GM12878 (cell line): ENCODE measurements around the gene PERM1. TPM values are rescaled to one million over a fixed set of nuclear protein-coding genes. Genes with fewer than 3 reads are reported as not detected.

Experiments
- ATAC-seq: fragments of 200-7000 bp; cut with Tn5 transposase; 3 replicates; pipeline ENCODE4 v1.9.1; 2020; ENCODE audit warnings: mild to moderate bottlenecking, moderate library complexity
- BruUV-seq: library from RNA; stranded (reverse); fragments of 400-500 nt; replicated peaks from 2 replicates; lab custom pipeline; 2021; lab: Mats Ljungman, UMichigan
- CTCF ChIA-PET: fragments of 300-600 bp; sonication (Branson Sonifier 250); formaldehyde crosslinking; extraction: SDS; loops from one replicate; lab custom pipeline; 2021; ENCODE audit warnings: inconsistent platforms; lab: Yijun Ruan, JAX
- POLR2A ChIA-PET: fragments of 350-600 bp; formaldehyde crosslinking; extraction: SDS; loops from one replicate; lab custom pipeline; 2021; ENCODE audit warnings: inconsistent platforms; lab: Charles Lee
- RAD21 ChIA-PET: fragments of 300-600 bp; sonication (Branson Sonifier 250); formaldehyde crosslinking; loops from one replicate; lab custom pipeline; 2023; ENCODE audit warnings: antibody characterized with exemption; ENCODE audit not compliant: unreplicated experiment; lab: Charles Lee
- SMC1A ChIA-PET: fragments of 300-600 bp; sonication (Branson Sonifier 250); formaldehyde crosslinking; loops from one replicate; lab custom pipeline; 2023; ENCODE audit not compliant: unreplicated experiment, uncharacterized antibody; lab: Charles Lee
- DNase-seq: peaks from one replicate; pipeline ENCODE4 v3.0.0-alpha.2; 2011; ENCODE audit warnings: low read depth, low spot score
- FAIRE-seq: peaks from 3 replicates; lab custom pipeline; 2011; peaks lifted over from hg19 to GRCh38; lab: Jason Lieb, UNC
- H2AFZ ChIP-seq: 2 replicates; pipeline ENCODE4 v1.6.0; 2011; ENCODE audit warnings: low read depth, low read length, control low read depth; ENCODE audit not compliant: control insufficient read depth
- H3K27ac ChIP-seq: 2 replicates; pipeline ENCODE4 v1.5.1; 2011; ENCODE audit warnings: control low read depth; ENCODE audit not compliant: control insufficient read depth, insufficient read depth
- H3K27me3 ChIP-seq, 2 experiments: replicated peaks in 1 of 2; 2 replicates each; pipeline versions ENCODE4 v1.6.0 to v1.6.1; 2011; ENCODE audit warnings: low read length in 1 of 2; ENCODE audit not compliant: control insufficient read depth in 2 of 2, insufficient read depth in 2 of 2
- H3K36me3 ChIP-seq, 2 experiments: 2 replicates each; pipeline ENCODE4 v1.5.1; 2011; ENCODE audit warnings: low read length in 1 of 2; ENCODE audit not compliant: control insufficient read depth in 2 of 2, insufficient read depth in 2 of 2
- H3K4me1 ChIP-seq: 2 replicates; pipeline ENCODE4 v1.6.1; 2011; ENCODE audit warnings: mild to moderate bottlenecking, low read length, moderate library complexity, mixed read lengths; ENCODE audit not compliant: control insufficient read depth, insufficient read depth
- H3K4me2 ChIP-seq: 2 replicates; pipeline ENCODE4 v1.6.0; 2011; ENCODE audit warnings: control low read depth; ENCODE audit not compliant: control insufficient read depth, insufficient read depth
- H3K4me3 ChIP-seq: fragments of 200-600 bp; sonication (generic); 2 replicates; pipeline ENCODE4 v1.5.1; 2016
- H3K79me2 ChIP-seq: 2 replicates; pipeline ENCODE4 v1.6.0; 2011; ENCODE audit warnings: low read length; ENCODE audit not compliant: control insufficient read depth, insufficient read depth
- H3K9ac ChIP-seq: 2 replicates; pipeline ENCODE4 v1.8.0; 2011; ENCODE audit warnings: low read length, control low read depth, mixed read lengths; ENCODE audit not compliant: control insufficient read depth, insufficient read depth
- H3K9me3 ChIP-seq: replicated peaks from 3 replicates; pipeline ENCODE4 v1.5.1; 2011; ENCODE audit warnings: mild to moderate bottlenecking, low read length; ENCODE audit not compliant: control insufficient read depth, insufficient read depth
- H4K20me1 ChIP-seq: 2 replicates; pipeline ENCODE4 v1.6.0; 2011; ENCODE audit not compliant: control insufficient read depth, insufficient read depth
- CHD4 ChIP-seq: fragments of 200-600 bp; sonication (generic); IDR thresholded peaks from 2 replicates; pipeline ENCODE4 v1.6.1; 2016; ENCODE audit warnings: mild to moderate bottlenecking
- EED ChIP-seq: sonication (generic); IDR thresholded peaks from 2 replicates; pipeline ENCODE4 v1.6.1; 2016; ENCODE audit warnings: antibody characterized with exemption, low read depth
- HCFC1 ChIP-seq: fragments of 150-350 bp; IDR thresholded peaks from 2 replicates; pipeline ENCODE4 v1.6.1; 2014; ENCODE audit warnings: low read length
- LARP7 ChIP-seq: fragments of 450-650 bp; IDR thresholded peaks from 2 replicates; pipeline ENCODE4 v1.6.1; 2017; ENCODE audit warnings: mild to moderate bottlenecking
- NBN ChIP-seq: fragments of 450-650 bp; IDR thresholded peaks from 2 replicates; pipeline ENCODE4 v1.6.1; 2016
- RB1 ChIP-seq: fragments of 450-650 bp; formaldehyde crosslinking; IDR thresholded peaks from 2 replicates; pipeline ENCODE4 v1.6.1; 2017; ENCODE audit warnings: mild to moderate bottlenecking, borderline replicate concordance
- STAT3 ChIP-seq: IDR thresholded peaks from 2 replicates; pipeline ENCODE4 v1.6.1; 2011; ENCODE audit warnings: low read depth, low read length, improper control_type of control experiment
- TCF3 ChIP-seq: IDR thresholded peaks from 2 replicates; pipeline ENCODE4 v1.6.1; 2012; ENCODE audit warnings: low read depth, mild to moderate bottlenecking, low read length, borderline replicate concordance; ENCODE audit not compliant: insufficient read depth
- ZBTB40 ChIP-seq: fragments of 450-650 bp; IDR thresholded peaks from 2 replicates; pipeline ENCODE4 v1.6.1; 2016; ENCODE audit warnings: mild to moderate bottlenecking, moderate library complexity, borderline replicate concordance
- ZNF207 ChIP-seq: fragments of 450-650 bp; IDR thresholded peaks from 2 replicates; pipeline ENCODE4 v1.6.1; 2014; ENCODE audit warnings: antibody characterized with exemption, mild to moderate bottlenecking, borderline replicate concordance
- ZNF592 ChIP-seq: fragments of 450-650 bp; IDR thresholded peaks from 2 replicates; pipeline ENCODE4 v1.6.1; 2017; ENCODE audit warnings: mild to moderate bottlenecking, moderate library complexity
- WGBS: methylation state at CpG from one replicate; pipeline ENCODE4 v1.1.6; 2016; ENCODE audit warnings: low lambda C conversion rate; ENCODE audit not compliant: insufficient replicate concordance, insufficient coverage; ENCODE audit errors: missing lambda C conversion rate; 5-methylcytosine and 5-hydroxymethylcytosine counted together
- in situ Hi-C: fragments of 300-500 bp; cut with MboI; formaldehyde crosslinking; loops from 9 replicates; pipeline ENCODE4 v1.14.3; 2018; ENCODE audit warnings: mixed read lengths
- intact Hi-C: fragments of 100-400 bp; cut with micrococcal nuclease; formaldehyde crosslinking; loops from one replicate; pipeline ENCODE4 v1.14.2; 2022; ENCODE audit not compliant: unreplicated experiment
- polyA plus RNA-seq, 11 experiments: library from polyadenylated mRNA; depleted of rRNA in 4 of 11; unstranded in 6 of 11; stranded (reverse) in 5 of 11; fragments of >200 nt; fragmentation: Nextera tagmentation in 4 of 11; fragmentation: Illumina TruSeq in 1 of 11; extraction: Ambion mirVana in 4 of 11; extraction: Trizol in 1 of 11; gene quantifications; 1 replicate in 1 of 11; 2 replicates in 10 of 11; pipeline versions ENCODE4 v1.2.1 to v1.2.3, GENCODE V29; 2011 to 2016; ENCODE audit warnings: inconsistent platforms in 2 of 11, missing spikeins in 2 of 11, low read depth in 1 of 11
- total RNA-seq, 4 experiments: library from RNA; depleted of rRNA in 3 of 4; stranded (reverse); fragments of >200 nt in 3 of 4; fragmentation: Illumina TruSeq in 1 of 4; extraction: Trizol in 1 of 4; gene quantifications; 2 replicates each; pipeline versions ENCODE4 v1.2.1 to v1.2.3, GENCODE V29; 2013 to 2021
- TF ChIP-seq, protein P1 (sequence below): fragments of 450-650 bp; IDR thresholded peaks from 2 replicates; pipeline ENCODE4 v1.6.1; 2017; ENCODE audit warnings: mild to moderate bottlenecking

The PERM1 gene
- total and polyA plus RNA-seq, 10 of the 15 experiments (the other 5 are each of a cell fraction or from before 2014, with no cell fraction given), result not detected

GRCh38 chr1:1001057-1001783, 19.3 kb upstream of the PERM1 start:
- Histone ChIP-seq H3K27me3 (peaks cover 0 to 20% of the 10 kb centered on the region in 2 experiments; a peak in 2 of 4 replicates), H3K4me3 (peak overlapping the region; percentile 48; the same call in 1 of the 2 replicates), H3K27ac (no peak overlapping the region), H4K20me1 (no peaks in the 10 kb centered on the region), H3K9me3 (no peaks in the 10 kb centered on the region), H3K36me3 (no peaks in the 10 kb centered on the region), H2AFZ (no peak overlapping the region; the same call in 1 of the 2 replicates), H3K9ac (no peak overlapping the region), H3K4me1 (peaks cover 26% of the 10 kb centered on the region), H3K4me2 (peak overlapping the region; percentile 96), H3K79me2 (no peaks in the 10 kb centered on the region)
- no peak for ATAC-seq
- intact Hi-C loops (no loop called here), in situ Hi-C loops (no loop called here)
- ChIA-PET POLR2A (interaction anchor here (0.7 to 5.4 kb wide), 4 partner anchors 9 to 12 kb away, joined by 3 to 22 read pairs (median 6); partner anchors contain the start of gene ISG15), SMC1A (interaction anchor here (1.0 to 2.0 kb wide), 3 partner anchors 8 to 16 kb away, joined by 4 to 11 read pairs (median 8); partner anchors contain the start of gene ISG15), CTCF (interaction anchor here (0.7 to 5.6 kb wide), 10 partner anchors 9 to 291 kb away, joined by 3 to 56 read pairs (median 4); partner anchors contain the start of genes ISG15 and PERM1), RAD21 (interaction anchor here (1.0 to 2.3 kb wide), 6 partner anchors 8 to 63 kb away, joined by 3 to 13 read pairs (median 5); partner anchors contain the start of gene AGRN)
- WGBS, result 3% methylated on average over 25 of the region's 58 CpGs
- no peak for FAIRE-seq
- DNase-seq, result no peak
- BruUV-seq, result TSS peak; percentile 64
- peak; percentile 45; the same call in 1 of the 2 replicates for TF ChIP-seq NBN
- no peak for TF ChIP-seq LARP7
- TF ChIP-seq, protein P1, sequence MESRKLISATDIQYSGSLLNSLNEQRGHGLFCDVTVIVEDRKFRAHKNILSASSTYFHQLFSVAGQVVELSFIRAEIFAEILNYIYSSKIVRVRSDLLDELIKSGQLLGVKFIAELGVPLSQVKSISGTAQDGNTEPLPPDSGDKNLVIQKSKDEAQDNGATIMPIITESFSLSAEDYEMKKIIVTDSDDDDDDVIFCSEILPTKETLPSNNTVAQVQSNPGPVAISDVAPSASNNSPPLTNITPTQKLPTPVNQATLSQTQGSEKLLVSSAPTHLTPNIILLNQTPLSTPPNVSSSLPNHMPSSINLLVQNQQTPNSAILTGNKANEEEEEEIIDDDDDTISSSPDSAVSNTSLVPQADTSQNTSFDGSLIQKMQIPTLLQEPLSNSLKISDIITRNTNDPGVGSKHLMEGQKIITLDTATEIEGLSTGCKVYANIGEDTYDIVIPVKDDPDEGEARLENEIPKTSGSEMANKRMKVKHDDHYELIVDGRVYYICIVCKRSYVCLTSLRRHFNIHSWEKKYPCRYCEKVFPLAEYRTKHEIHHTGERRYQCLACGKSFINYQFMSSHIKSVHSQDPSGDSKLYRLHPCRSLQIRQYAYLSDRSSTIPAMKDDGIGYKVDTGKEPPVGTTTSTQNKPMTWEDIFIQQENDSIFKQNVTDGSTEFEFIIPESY, result no peak
- TF ChIP-seq TCF3, result no peak
- no peak for TF ChIP-seq RB1
- no peak for TF ChIP-seq ZNF592
- no peak; the same call in 1 of the 2 replicates for TF ChIP-seq ZBTB40
- no peak for TF ChIP-seq STAT3
- no peak for TF ChIP-seq EED
- no peak for TF ChIP-seq CHD4
- no peak for TF ChIP-seq HCFC1
- TF ChIP-seq ZNF207, result no peak
